ENCODE measurements around the gene GALK2. TPM values are rescaled to one million over a fixed set of nuclear protein-coding genes. Genes with fewer than 3 reads are reported as not detected.

Gene GALK2
- total and polyA plus RNA-seq, 2 experiments from 2014 or later: 25.3 to 31.4 TPM

DNA sequence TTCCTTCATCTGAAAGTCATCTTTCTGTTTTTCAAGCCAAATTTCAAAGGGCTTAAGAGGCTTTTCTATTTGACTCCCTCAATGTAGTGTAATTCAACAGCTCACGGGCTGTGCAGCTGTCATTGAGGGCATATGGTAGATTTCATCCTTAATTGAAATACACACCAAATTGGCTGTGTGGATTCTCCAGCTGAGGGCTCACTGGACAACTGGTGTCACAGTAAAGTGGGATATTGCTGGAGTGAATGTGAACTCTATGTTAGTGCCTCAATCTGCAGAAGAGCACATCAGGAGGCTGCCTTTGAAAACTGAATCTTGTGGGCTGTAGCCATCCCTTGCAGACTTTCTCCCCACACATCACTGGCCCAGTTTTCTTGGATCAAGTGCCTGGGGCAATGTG, 120.1 kb downstream of the GALK2 start:
- WGBS (ENCODE audit: low lambda C conversion rate, missing lambda C conversion rate): 35% methylated on average over 1 of the region's 1 CpG
- no peak for DNase-seq (ENCODE audit: low spot score)
- no peak overlapping the region for H3K27ac ChIP-seq
- no peaks in the 10 kb centered on the region for H3K36me3 ChIP-seq (replicated peaks; ENCODE audit: insufficient read depth, low read depth)
- no peaks in the 10 kb centered on the region for H3K4me1 ChIP-seq (ENCODE audit: insufficient read depth)
- H2AFZ ChIP-seq: no peak overlapping the region
- H3K79me2 ChIP-seq: no peaks in the 10 kb centered on the region
- H3K4me3 ChIP-seq: no peak overlapping the region
- no peak overlapping the region for H3K4me2 ChIP-seq
- no peaks in the 10 kb centered on the region for H3K27me3 ChIP-seq
- H3K9me3 ChIP-seq (ENCODE audit: low read depth): no peaks in the 10 kb centered on the region
- no peaks in the 10 kb centered on the region for H4K20me1 ChIP-seq (ENCODE audit: insufficient read depth, poor library complexity, severe bottlenecking)
- TF ChIP-seq, protein P1, sequence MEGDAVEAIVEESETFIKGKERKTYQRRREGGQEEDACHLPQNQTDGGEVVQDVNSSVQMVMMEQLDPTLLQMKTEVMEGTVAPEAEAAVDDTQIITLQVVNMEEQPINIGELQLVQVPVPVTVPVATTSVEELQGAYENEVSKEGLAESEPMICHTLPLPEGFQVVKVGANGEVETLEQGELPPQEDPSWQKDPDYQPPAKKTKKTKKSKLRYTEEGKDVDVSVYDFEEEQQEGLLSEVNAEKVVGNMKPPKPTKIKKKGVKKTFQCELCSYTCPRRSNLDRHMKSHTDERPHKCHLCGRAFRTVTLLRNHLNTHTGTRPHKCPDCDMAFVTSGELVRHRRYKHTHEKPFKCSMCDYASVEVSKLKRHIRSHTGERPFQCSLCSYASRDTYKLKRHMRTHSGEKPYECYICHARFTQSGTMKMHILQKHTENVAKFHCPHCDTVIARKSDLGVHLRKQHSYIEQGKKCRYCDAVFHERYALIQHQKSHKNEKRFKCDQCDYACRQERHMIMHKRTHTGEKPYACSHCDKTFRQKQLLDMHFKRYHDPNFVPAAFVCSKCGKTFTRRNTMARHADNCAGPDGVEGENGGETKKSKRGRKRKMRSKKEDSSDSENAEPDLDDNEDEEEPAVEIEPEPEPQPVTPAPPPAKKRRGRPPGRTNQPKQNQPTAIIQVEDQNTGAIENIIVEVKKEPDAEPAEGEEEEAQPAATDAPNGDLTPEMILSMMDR (IDR thresholded peaks at IDR 0.05; ENCODE audit: poor library complexity): no peak
- TF ChIP-seq EZH2 (IDR thresholded peaks at IDR 0.05; ENCODE audit: borderline replicate concordance) (no peak), EZH2phosphoT487 (IDR thresholded peaks at IDR 0.05; ENCODE audit: low read depth, severe bottlenecking, unreplicated experiment) (no peak)
- no peaks in the 10 kb centered on the region for H3K9me2 ChIP-seq (replicated peaks; ENCODE audit: insufficient read depth)

- Histone ChIP-seq H3K4me2 (no peak overlapping the region), H3K27ac (no peak overlapping the region), H3K27me3 (no peaks in the 10 kb centered on the region), H3K9me3 (ENCODE audit: low read depth) (no peaks in the 10 kb centered on the region), H4K20me1 (ENCODE audit: insufficient read depth, poor library complexity, severe bottlenecking) (no peaks in the 10 kb centered on the region), H2AFZ (no peak overlapping the region), H3K79me2 (no peaks in the 10 kb centered on the region), H3K4me3 (no peak overlapping the region), H3K4me1 (ENCODE audit: insufficient read depth) (no peaks in the 10 kb centered on the region), H3K9me2 (replicated peaks; ENCODE audit: insufficient read depth) (no peaks in the 10 kb centered on the region), H3K36me3 (replicated peaks; ENCODE audit: insufficient read depth, low read depth) (no peaks in the 10 kb centered on the region)
- no peak for DNase-seq (ENCODE audit: low spot score)
- TF ChIP-seq EZH2phosphoT487 (IDR thresholded peaks at IDR 0.05; ENCODE audit: low read depth, severe bottlenecking, unreplicated experiment): no peak
- TF ChIP-seq EZH2 (IDR thresholded peaks at IDR 0.05; ENCODE audit: borderline replicate concordance): no peak
- TF ChIP-seq, protein P1 (IDR thresholded peaks at IDR 0.05; ENCODE audit: poor library complexity): no peak
These were observed 123.9 kb downstream of the GALK2 start for GRCh38 chr15:49293941-49294340.

DNA sequence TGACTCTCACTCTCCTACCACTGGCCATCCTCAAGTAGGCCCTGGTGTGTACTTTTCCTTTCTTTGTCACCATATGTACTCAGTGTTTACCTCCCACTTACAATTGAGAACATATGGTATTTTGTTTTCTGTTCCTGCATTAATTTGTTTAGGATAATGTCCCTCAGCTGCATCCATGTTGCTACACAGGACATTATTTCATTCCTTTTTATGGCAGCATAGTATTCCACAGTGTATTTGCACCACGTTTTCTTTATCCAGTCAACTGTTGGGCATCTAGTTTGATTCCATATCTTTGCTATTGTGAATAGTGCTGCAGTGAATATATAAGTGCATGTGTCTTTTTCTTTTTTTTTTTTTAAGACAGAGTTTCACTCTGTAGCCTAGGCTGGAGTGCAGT, 126.2 kb downstream of the GALK2 start:
- Histone ChIP-seq H3K9me2 (replicated peaks; ENCODE audit: insufficient read depth) (no peaks in the 10 kb centered on the region), H3K27me3 (no peaks in the 10 kb centered on the region), H2AFZ (no peak overlapping the region), H3K4me2 (no peak overlapping the region), H4K20me1 (ENCODE audit: insufficient read depth, poor library complexity, severe bottlenecking) (no peaks in the 10 kb centered on the region), H3K36me3 (replicated peaks; ENCODE audit: insufficient read depth, low read depth) (no peaks in the 10 kb centered on the region), H3K27ac (no peak overlapping the region), H3K79me2 (no peaks in the 10 kb centered on the region), H3K4me3 (no peak overlapping the region), H3K4me1 (ENCODE audit: insufficient read depth) (no peaks in the 10 kb centered on the region), H3K9me3 (ENCODE audit: low read depth) (no peaks in the 10 kb centered on the region)
- no peak for DNase-seq (ENCODE audit: low spot score)
- no peak for TF ChIP-seq EZH2phosphoT487 (IDR thresholded peaks at IDR 0.05; ENCODE audit: low read depth, severe bottlenecking, unreplicated experiment)
- no peak for TF ChIP-seq EZH2 (IDR thresholded peaks at IDR 0.05; ENCODE audit: borderline replicate concordance)
- TF ChIP-seq, protein P1 (IDR thresholded peaks at IDR 0.05; ENCODE audit: poor library complexity): no peak
- 89% methylated on average over 1 of the region's 1 CpG for WGBS (ENCODE audit: low lambda C conversion rate, missing lambda C conversion rate)

DNA sequence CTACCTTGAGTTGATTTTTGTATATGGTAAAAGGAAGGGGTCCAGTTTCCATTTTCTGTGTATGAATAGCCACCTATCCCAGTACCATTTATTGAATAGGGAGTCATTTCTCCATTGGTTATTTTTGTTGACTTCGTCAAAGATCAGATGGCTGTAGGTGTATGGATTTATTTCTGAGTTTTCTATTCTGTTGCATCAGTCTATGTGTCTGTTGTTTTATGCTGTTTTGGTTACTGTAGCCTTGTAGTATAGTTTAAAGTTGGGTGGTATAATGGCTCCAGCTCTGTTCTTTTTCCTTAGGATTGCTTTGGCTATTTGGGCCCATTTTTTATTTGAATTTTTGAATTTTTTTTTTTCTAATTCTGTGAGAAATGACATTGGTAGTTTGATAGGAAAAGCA, 127.5 kb downstream of the GALK2 start:
- TF ChIP-seq EZH2 (IDR thresholded peaks at IDR 0.05; ENCODE audit: borderline replicate concordance): no peak
- TF ChIP-seq EZH2phosphoT487 (IDR thresholded peaks at IDR 0.05; ENCODE audit: low read depth, severe bottlenecking, unreplicated experiment): no peak
- TF ChIP-seq, protein P1 (IDR thresholded peaks at IDR 0.05; ENCODE audit: poor library complexity): no peak
- Histone ChIP-seq H4K20me1 (ENCODE audit: insufficient read depth, poor library complexity, severe bottlenecking) (no peaks in the 10 kb centered on the region), H3K79me2 (no peaks in the 10 kb centered on the region), H2AFZ (no peak overlapping the region), H3K4me1 (ENCODE audit: insufficient read depth) (no peaks in the 10 kb centered on the region), H3K4me3 (no peak overlapping the region), H3K9me2 (replicated peaks; ENCODE audit: insufficient read depth) (no peaks in the 10 kb centered on the region), H3K27me3 (no peaks in the 10 kb centered on the region), H3K9me3 (ENCODE audit: low read depth) (no peaks in the 10 kb centered on the region), H3K27ac (no peak overlapping the region), H3K36me3 (replicated peaks; ENCODE audit: insufficient read depth, low read depth) (no peaks in the 10 kb centered on the region), H3K4me2 (no peak overlapping the region)
- WGBS (ENCODE audit: low lambda C conversion rate, missing lambda C conversion rate): 93% methylated on average over 1 of the region's 1 CpG
- no peak for DNase-seq (ENCODE audit: low spot score)

Measured in hepatocyte (in vitro differentiated cells).